ENCODE data around the gene AKT1S1. TPM values are rescaled to one million over a fixed set of nuclear protein-coding genes. Genes with fewer than 3 reads are reported as not detected.

The AKT1S1 gene
- total and polyA plus RNA-seq, 2 experiments from 2014 or later, result 15.6 to 74.5 TPM

- no peaks in the 10 kb centered on the region for H3K36me3 ChIP-seq (replicated peaks; ENCODE audit: insufficient read depth, low read depth)
- peaks cover 26% of the 10 kb centered on the region for H3K4me1 ChIP-seq (ENCODE audit: insufficient read depth)
- 3% methylated on average over 57 of the region's 67 CpGs for WGBS (ENCODE audit: low lambda C conversion rate, missing lambda C conversion rate)
- peak; percentile 98 for DNase-seq (ENCODE audit: low spot score)
- H3K79me2 ChIP-seq, result peaks cover 36% of the 10 kb centered on the region
- no peak overlapping the region for H3K4me3 ChIP-seq
- TF ChIP-seq EZH2 (IDR thresholded peaks at IDR 0.05; ENCODE audit: borderline replicate concordance) (no peak), EZH2phosphoT487 (IDR thresholded peaks at IDR 0.05; ENCODE audit: low read depth, severe bottlenecking, unreplicated experiment) (no peak)
- TF ChIP-seq, protein P1, sequence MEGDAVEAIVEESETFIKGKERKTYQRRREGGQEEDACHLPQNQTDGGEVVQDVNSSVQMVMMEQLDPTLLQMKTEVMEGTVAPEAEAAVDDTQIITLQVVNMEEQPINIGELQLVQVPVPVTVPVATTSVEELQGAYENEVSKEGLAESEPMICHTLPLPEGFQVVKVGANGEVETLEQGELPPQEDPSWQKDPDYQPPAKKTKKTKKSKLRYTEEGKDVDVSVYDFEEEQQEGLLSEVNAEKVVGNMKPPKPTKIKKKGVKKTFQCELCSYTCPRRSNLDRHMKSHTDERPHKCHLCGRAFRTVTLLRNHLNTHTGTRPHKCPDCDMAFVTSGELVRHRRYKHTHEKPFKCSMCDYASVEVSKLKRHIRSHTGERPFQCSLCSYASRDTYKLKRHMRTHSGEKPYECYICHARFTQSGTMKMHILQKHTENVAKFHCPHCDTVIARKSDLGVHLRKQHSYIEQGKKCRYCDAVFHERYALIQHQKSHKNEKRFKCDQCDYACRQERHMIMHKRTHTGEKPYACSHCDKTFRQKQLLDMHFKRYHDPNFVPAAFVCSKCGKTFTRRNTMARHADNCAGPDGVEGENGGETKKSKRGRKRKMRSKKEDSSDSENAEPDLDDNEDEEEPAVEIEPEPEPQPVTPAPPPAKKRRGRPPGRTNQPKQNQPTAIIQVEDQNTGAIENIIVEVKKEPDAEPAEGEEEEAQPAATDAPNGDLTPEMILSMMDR (IDR thresholded peaks at IDR 0.05; ENCODE audit: poor library complexity), result no peak
- no peak overlapping the region for H2AFZ ChIP-seq
- H3K9me3 ChIP-seq (ENCODE audit: low read depth), result no peaks in the 10 kb centered on the region
- peak overlapping the region; percentile 75 for H3K4me2 ChIP-seq
- peak overlapping the region; percentile 78 for H3K27ac ChIP-seq
- no peaks in the 10 kb centered on the region for H3K27me3 ChIP-seq
- peaks cover under 1% of the 10 kb centered on the region for H4K20me1 ChIP-seq (ENCODE audit: insufficient read depth, poor library complexity, severe bottlenecking)
- no peaks in the 10 kb centered on the region for H3K9me2 ChIP-seq (replicated peaks; ENCODE audit: insufficient read depth)
Observed at GRCh38 chr19:49869484-49870308, 7.5 kb downstream of the AKT1S1 start.

DNA sequence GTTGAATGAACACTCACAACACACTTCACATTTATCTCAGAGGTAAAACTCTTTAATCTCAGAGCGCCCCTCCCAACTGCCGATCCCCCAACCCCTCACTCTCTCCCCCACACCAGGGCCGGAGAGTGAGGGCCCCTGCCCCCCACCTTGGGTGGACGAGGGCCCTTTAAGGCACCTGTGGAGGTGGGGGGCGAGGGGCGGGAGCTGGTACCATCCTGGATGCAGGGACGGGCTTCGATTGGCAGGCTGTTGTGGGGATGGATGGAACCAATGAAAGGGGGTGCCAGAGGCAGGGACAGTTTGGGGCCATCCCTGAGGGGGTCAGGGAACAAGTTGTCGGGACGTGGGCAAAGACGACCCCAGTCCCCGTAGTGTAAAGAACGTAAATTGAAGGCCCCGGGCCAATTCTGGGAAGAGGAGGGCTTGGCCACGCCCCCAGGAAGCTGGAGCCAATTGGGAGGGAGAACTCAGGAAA is 8.1 kb downstream of the AKT1S1 start:
- Histone ChIP-seq H3K4me2 (peak overlapping the region; percentile 75), H3K9me2 (replicated peaks; ENCODE audit: insufficient read depth) (no peaks in the 10 kb centered on the region), H3K79me2 (peaks cover 36% of the 10 kb centered on the region), H3K36me3 (replicated peaks; ENCODE audit: insufficient read depth, low read depth) (no peaks in the 10 kb centered on the region), H3K4me1 (ENCODE audit: insufficient read depth) (peaks cover 26% of the 10 kb centered on the region), H3K9me3 (ENCODE audit: low read depth) (no peaks in the 10 kb centered on the region), H3K27ac (peak overlapping the region; percentile 93), H2AFZ (no peak overlapping the region), H3K4me3 (no peak overlapping the region), H3K27me3 (no peaks in the 10 kb centered on the region), H4K20me1 (ENCODE audit: insufficient read depth, poor library complexity, severe bottlenecking) (peaks cover 3% of the 10 kb centered on the region)
- WGBS (ENCODE audit: low lambda C conversion rate, missing lambda C conversion rate), result 9% methylated on average over 10 of the region's 15 CpGs
- no peak for DNase-seq (ENCODE audit: low spot score)
- TF ChIP-seq EZH2 (IDR thresholded peaks at IDR 0.05; ENCODE audit: borderline replicate concordance), result no peak
- TF ChIP-seq, protein P1 (IDR thresholded peaks at IDR 0.05; ENCODE audit: poor library complexity), result no peak
- no peak for TF ChIP-seq EZH2phosphoT487 (IDR thresholded peaks at IDR 0.05; ENCODE audit: low read depth, severe bottlenecking, unreplicated experiment)

DNA sequence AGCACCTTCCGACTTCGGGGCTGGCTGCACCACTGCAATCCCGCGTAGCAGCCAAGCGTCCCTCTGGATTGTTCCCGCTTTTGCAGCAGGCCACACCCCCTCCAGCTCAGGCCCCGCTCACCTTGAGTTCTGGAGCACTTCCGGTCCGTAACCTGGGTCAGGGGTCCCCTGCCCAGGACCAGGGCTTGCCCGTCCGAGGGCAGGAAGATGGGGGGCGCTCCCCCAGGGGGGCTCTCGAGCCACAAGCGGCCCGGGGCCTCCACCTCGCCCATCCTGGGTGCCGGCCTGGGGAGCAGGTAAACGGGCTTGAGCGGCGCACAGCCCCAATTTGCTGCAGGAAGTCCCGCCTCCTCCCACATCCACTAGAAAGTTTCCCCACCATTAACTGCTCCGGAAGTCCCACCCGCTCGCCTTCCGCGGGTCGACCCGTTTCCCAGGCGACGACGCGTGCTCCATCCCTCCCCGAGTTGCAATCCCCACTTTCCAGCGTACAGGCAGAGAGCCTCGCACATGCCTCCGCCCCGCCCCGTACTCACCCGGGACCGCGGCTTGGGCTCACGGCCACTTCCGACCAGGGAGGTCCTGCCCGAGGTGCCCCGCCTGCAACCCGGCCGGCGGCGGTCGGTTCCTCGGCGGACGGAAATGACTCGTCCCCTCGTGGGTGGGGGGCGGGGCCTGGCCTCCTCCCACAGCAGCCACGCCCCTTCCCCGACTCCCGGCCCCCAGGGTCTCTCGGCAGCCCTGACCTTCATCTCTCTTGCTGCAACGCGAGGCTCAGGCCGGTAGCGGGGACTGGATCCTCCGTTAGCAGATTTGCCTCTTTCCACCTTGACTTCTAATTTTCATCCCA is 10.0 kb downstream of the AKT1S1 start, which contains the start of gene PNKP:
TSS of gene PNKP (minus strand) at position 644 of the 850 bp plus-strand sequence. CDS start at position 272, 372 bp downstream.
- H3K4me3 ChIP-seq, result peak within 1 kb of the TSS; percentile 97
- peaks cover 26% of the 10 kb centered on the region for H3K4me1 ChIP-seq (ENCODE audit: insufficient read depth)
- peak within 1 kb of the TSS; percentile 75 for H3K4me2 ChIP-seq
- H3K79me2 ChIP-seq, result peaks cover 37% of the 10 kb centered on the region
- H4K20me1 ChIP-seq (ENCODE audit: insufficient read depth, poor library complexity, severe bottlenecking), result peaks cover 3% of the 10 kb centered on the region
- peak within 1 kb of the TSS; percentile 82 for H2AFZ ChIP-seq
- WGBS (ENCODE audit: low lambda C conversion rate, missing lambda C conversion rate), result under 1% methylated on average over 57 of the region's 65 CpGs
- peak within 1 kb of the TSS; percentile 93 for H3K27ac ChIP-seq
- no peaks in the 10 kb centered on the region for H3K9me3 ChIP-seq (ENCODE audit: low read depth)
- no peaks in the 10 kb centered on the region for H3K36me3 ChIP-seq (replicated peaks; ENCODE audit: insufficient read depth, low read depth)
- H3K9me2 ChIP-seq (replicated peaks; ENCODE audit: insufficient read depth), result no peaks in the 10 kb centered on the region
- no peak for TF ChIP-seq EZH2phosphoT487 (IDR thresholded peaks at IDR 0.05; ENCODE audit: low read depth, severe bottlenecking, unreplicated experiment)
- TF ChIP-seq, protein P1 (IDR thresholded peaks at IDR 0.05; ENCODE audit: poor library complexity), result no peak
- no peak for TF ChIP-seq EZH2 (IDR thresholded peaks at IDR 0.05; ENCODE audit: borderline replicate concordance)
- DNase-seq (ENCODE audit: low spot score), result peak; percentile 95
- H3K27me3 ChIP-seq, result no peaks in the 10 kb centered on the region
